K562 (cell line): ENCODE measurements around the gene FAM151A. TPM values are rescaled to one million over a fixed set of nuclear protein-coding genes. Genes with fewer than 3 reads are reported as not detected.

Source experiments
- FOXK2 ChIP-seq, 2 experiments: fragments of 450-650 bp; IDR thresholded peaks in 1 of 2; conservative IDR thresholded peaks in 1 of 2; 2 replicates each; pipeline ENCODE4 v1.6.1; 2016; ENCODE audit warnings: low read depth in 2 of 2, mild to moderate bottlenecking in 1 of 2
- GABPB2 ChIP-seq: fragments of 250-450 bp; sonication (Bioruptor Pico); conservative IDR thresholded peaks from 2 replicates; pipeline ENCODE4 v1.5.1; 2021; ENCODE audit warnings: mild to moderate bottlenecking
- MGA ChIP-seq: fragments of 450-650 bp; IDR thresholded peaks from 2 replicates; pipeline ENCODE4 v1.6.1; 2016; ENCODE audit warnings: mild to moderate bottlenecking, moderate library complexity
- MIER1 ChIP-seq: fragments of 450-650 bp; IDR thresholded peaks from 2 replicates; pipeline ENCODE4 v1.6.1; 2016; ENCODE audit warnings: antibody characterized with exemption, mild to moderate bottlenecking, low read depth
- NEUROD1 ChIP-seq: fragments of 150-350 bp; IDR thresholded peaks from 2 replicates; pipeline ENCODE4 v1.6.1; 2014; ENCODE audit warnings: borderline replicate concordance, low read length, low read depth; ENCODE audit not compliant: partially characterized antibody
- NFXL1 ChIP-seq: fragments of 450-650 bp; formaldehyde crosslinking; IDR thresholded peaks from 2 replicates; pipeline ENCODE4 v1.4.0; 2021; ENCODE audit warnings: mild to moderate bottlenecking
- RBM22 ChIP-seq: fragments of 200-400 bp; formaldehyde crosslinking; IDR thresholded peaks from 2 replicates; pipeline ENCODE4 v1.6.1; 2018; ENCODE audit warnings: low read length, low read depth; ENCODE audit not compliant: poor library complexity, severe bottlenecking
- RREB1 ChIP-seq: fragments of 250-450 bp; sonication (Bioruptor Pico); IDR thresholded peaks from 2 replicates; pipeline ENCODE4 v1.4.0; 2020
- THAP7 ChIP-seq: fragments of 250-450 bp; sonication (Bioruptor Pico); IDR thresholded peaks from 2 replicates; pipeline ENCODE4 v1.5.0; 2021
- ZNF175 ChIP-seq: fragments of 200-800 bp; sonication (Bioruptor generic); IDR thresholded peaks from 2 replicates; pipeline ENCODE4 v1.6.1; 2016; ENCODE audit warnings: low read depth, mild to moderate bottlenecking, missing genetic modification characterization, missing compliant biosample characterization
- polyA plus RNA-seq, 8 experiments: library from polyadenylated mRNA; depleted of rRNA in 4 of 8; stranded (reverse) in 5 of 8; unstranded in 3 of 8; fragments of >200 nt; fragmentation: Nextera tagmentation in 2 of 8; fragmentation: Illumina TruSeq in 1 of 8; extraction: Ambion mirVana in 2 of 8; extraction: Trizol in 1 of 8; gene quantifications; 2 replicates each; pipeline versions ENCODE4 v1.2.1 to v1.2.3, GENCODE V29; 2011 to 2014; ENCODE audit warnings: inconsistent platforms in 1 of 8, missing spikeins in 1 of 8
- total RNA-seq, 7 experiments: library from RNA; depleted of rRNA in 6 of 7; stranded (reverse); fragments of >200 nt in 6 of 7; fragmentation: Illumina TruSeq in 2 of 7; extraction: Trizol in 2 of 7; gene quantifications; 2 replicates each; pipeline versions ENCODE4 v1.2.1 to v1.2.3, GENCODE V29; 2011 to 2021; ENCODE audit warnings: low replicate concordance in 1 of 7

The FAM151A gene
- total and polyA plus RNA-seq, 9 of the 15 experiments (the other 6 are each of a cell fraction or from before 2014, with no cell fraction given) = not detected

DNA sequence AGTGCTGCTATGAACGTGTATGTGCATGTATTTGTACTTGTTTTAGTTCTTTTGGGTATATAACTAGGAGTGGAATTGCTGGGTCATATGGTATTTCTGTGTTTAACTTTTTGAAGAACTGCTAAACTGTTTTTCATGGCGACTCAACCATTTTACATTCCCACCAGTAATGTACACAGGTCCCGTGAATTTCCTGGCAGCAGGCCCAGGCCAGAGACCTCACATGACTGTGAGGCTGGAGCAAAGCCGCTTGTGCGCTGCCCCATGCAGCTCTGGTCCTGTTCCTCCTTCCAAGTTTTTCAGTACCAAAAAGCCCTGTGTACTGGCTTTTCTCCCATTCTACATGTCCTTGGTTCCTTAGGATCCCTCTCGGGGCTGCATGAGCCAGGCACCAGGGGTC, 45.7 kb downstream of the FAM151A start (continued):
- TF ChIP-seq MGA (no peak), FOXK2 (conservative IDR thresholded peaks at IDR 0.05 in 1 of 2, IDR thresholded peaks at IDR 0.05 in 1 of 2; ENCODE audit: low read depth in 2 of 2) (peak in 1 of 2 experiments; percentile 50; a peak in 2 of 4 replicates), RBM22 (no peak), ZNF175 (CRISPR knock-in tag) (no peak), GABPB2 (CRISPR knock-in tag) (no peak), NFXL1 (CRISPR knock-in tag) (no peak), RREB1 (no peak), MIER1 (no peak), THAP7 (CRISPR knock-in tag) (no peak), NEUROD1 (no peak)
